ENCODE measurements around the gene IL2RA. TPM values are rescaled to one million over a fixed set of nuclear protein-coding genes. Genes with fewer than 3 reads are reported as not detected.

The IL2RA gene
- polyA plus RNA-seq, 1 donor from 2014 or later, result not detected

DNA sequence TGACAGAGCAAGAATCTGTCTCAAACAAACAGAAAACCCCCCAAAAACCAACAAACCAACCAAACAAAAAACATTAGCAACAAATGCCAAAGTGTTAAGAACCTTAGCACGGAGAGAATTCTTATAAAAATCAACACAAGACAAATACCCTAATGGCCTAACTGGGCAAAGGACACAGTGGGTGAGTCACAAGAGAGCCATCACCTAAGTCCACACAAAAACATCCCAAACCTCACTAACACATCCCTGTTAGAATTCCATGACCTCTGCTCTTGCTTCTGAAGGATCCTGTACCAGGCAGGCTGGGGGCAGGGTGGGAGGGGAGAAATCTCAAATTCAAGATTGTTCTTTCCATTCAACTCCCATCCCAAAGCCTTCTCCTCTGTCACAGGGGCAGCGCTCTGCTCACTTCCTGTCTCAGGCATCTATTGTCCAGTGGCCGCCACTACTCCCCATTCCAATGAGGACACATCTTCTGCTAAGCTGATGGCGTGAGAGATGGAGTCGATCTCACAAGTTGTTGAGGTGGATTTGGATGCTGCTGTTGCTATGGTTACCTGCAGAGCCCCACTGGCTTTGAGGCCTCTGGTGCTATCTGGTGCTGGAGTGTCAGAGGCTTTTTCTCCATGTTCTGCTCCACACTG lies 94.0 kb downstream of the IL2RA start:
- H2AFZ ChIP-seq (ENCODE audit: low read depth, low read length), result peak overlapping the region; percentile 37
- peak overlapping the region; percentile 47 for H3K9ac ChIP-seq (ENCODE audit: low read length)
- peak; percentile 9 for TF ChIP-seq POLR2AphosphoS5 (IDR thresholded peaks at IDR 0.05)
- TF ChIP-seq RAD21 (conservative IDR thresholded peaks at IDR 0.05), result no peak
- no peaks in the 10 kb centered on the region for H3K36me3 ChIP-seq (ENCODE audit: insufficient read depth, low read length)
- H3K9me3 ChIP-seq (ENCODE audit: low read length), result no peaks in the 10 kb centered on the region
- H3K27ac ChIP-seq (ENCODE audit: low read length), result no peak overlapping the region
- no peak overlapping the region for H3K4me2 ChIP-seq (ENCODE audit: low read length)
- H3K27me3 ChIP-seq (ENCODE audit: insufficient read depth, low read depth, low read length), result no peaks in the 10 kb centered on the region
- no peaks in the 10 kb centered on the region for H3K79me2 ChIP-seq (replicated peaks; ENCODE audit: insufficient read depth, low read length)
- no peaks in the 10 kb centered on the region for H3F3A ChIP-seq (ENCODE audit: insufficient read depth, low read length, poor library complexity, severe bottlenecking)
- H3K4me3 ChIP-seq (ENCODE audit: low read length), result peak overlapping the region; percentile 47
- no peaks in the 10 kb centered on the region for H4K20me1 ChIP-seq (ENCODE audit: insufficient read depth)
- H3K9me2 ChIP-seq (ENCODE audit: insufficient read depth, low read length), result no peaks in the 10 kb centered on the region

DNA sequence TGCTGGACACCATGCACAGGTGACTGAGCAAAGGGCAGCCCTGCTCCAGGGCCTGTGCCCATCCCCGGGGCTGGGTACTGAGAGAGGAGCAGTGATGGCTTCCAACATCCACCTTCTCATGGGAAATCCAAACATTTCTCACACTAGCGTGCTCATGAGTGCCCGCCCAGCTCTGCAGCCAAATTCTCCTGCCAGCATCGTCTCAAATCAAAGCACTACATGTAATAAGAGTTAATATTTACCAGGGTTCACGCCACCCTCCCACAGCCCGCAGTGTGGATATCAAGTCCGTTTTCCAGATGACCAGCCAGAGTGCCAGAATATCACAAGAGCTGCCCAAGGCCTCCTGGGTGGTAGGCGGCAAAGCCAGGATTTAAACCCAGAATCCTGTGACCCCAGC lies 96.9 kb downstream of the IL2RA start:
- H3K27me3 ChIP-seq (ENCODE audit: insufficient read depth, low read depth, low read length), result no peaks in the 10 kb centered on the region
- no peaks in the 10 kb centered on the region for H3K79me2 ChIP-seq (replicated peaks; ENCODE audit: insufficient read depth, low read length)
- no peak overlapping the region for H3K4me2 ChIP-seq (ENCODE audit: low read length)
- H3K4me3 ChIP-seq (ENCODE audit: low read length), result no peak overlapping the region
- no peak overlapping the region for H3K9ac ChIP-seq (ENCODE audit: low read length)
- H2AFZ ChIP-seq (ENCODE audit: low read depth, low read length), result no peak overlapping the region
- no peaks in the 10 kb centered on the region for H4K20me1 ChIP-seq (ENCODE audit: insufficient read depth)
- no peaks in the 10 kb centered on the region for H3K9me2 ChIP-seq (ENCODE audit: insufficient read depth, low read length)
- H3K27ac ChIP-seq (ENCODE audit: low read length), result no peak overlapping the region
- H3F3A ChIP-seq (ENCODE audit: insufficient read depth, low read length, poor library complexity, severe bottlenecking), result no peaks in the 10 kb centered on the region
- H3K9me3 ChIP-seq (ENCODE audit: low read length), result no peaks in the 10 kb centered on the region
- no peak for TF ChIP-seq POLR2AphosphoS5 (IDR thresholded peaks at IDR 0.05)
- H3K36me3 ChIP-seq (ENCODE audit: insufficient read depth, low read length), result no peaks in the 10 kb centered on the region

DNA sequence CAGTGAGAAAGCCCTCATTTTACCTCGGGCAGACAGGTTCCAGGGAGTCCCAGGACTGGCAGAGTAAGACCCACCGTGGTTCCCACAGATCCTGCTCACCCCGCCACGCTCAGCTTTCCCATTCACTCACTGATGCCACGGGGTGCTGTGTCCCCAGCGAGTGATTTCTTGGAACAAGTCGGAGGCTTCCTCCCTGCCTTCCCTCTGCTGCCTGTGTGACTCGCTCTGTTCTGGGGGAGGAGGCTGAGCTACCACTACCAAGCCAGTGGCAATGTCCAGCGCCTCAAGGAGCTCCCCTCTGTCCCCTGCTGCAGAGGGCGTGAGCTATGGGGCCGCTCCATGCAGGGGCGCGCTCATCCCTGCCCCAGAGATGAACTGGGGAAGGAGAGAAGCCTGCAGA lies 97.4 kb downstream of the IL2RA start:
- Histone ChIP-seq H3K36me3 (ENCODE audit: insufficient read depth, low read length) (no peaks in the 10 kb centered on the region), H3K27me3 (ENCODE audit: insufficient read depth, low read depth, low read length) (no peaks in the 10 kb centered on the region), H2AFZ (ENCODE audit: low read depth, low read length) (no peak overlapping the region), H3K4me2 (ENCODE audit: low read length) (no peak overlapping the region), H3K79me2 (replicated peaks; ENCODE audit: insufficient read depth, low read length) (no peaks in the 10 kb centered on the region), H3K9me2 (ENCODE audit: insufficient read depth, low read length) (no peaks in the 10 kb centered on the region), H3K9ac (ENCODE audit: low read length) (no peak overlapping the region), H4K20me1 (ENCODE audit: insufficient read depth) (no peaks in the 10 kb centered on the region), H3K4me3 (ENCODE audit: low read length) (no peak overlapping the region), H3F3A (ENCODE audit: insufficient read depth, low read length, poor library complexity, severe bottlenecking) (no peaks in the 10 kb centered on the region), H3K27ac (ENCODE audit: low read length) (no peak overlapping the region), H3K9me3 (ENCODE audit: low read length) (no peaks in the 10 kb centered on the region)
- no peak for TF ChIP-seq SMC3 (conservative IDR thresholded peaks at IDR 0.05; ENCODE audit: poor library complexity)
- TF ChIP-seq TAF1 (IDR thresholded peaks at IDR 0.05; ENCODE audit: low read depth), result no peak
- no peak for TF ChIP-seq EZH2 (IDR thresholded peaks at IDR 0.05; ENCODE audit: borderline replicate concordance, insufficient read depth, low read length, poor library complexity, severe bottlenecking)
- TF ChIP-seq, protein P1, sequence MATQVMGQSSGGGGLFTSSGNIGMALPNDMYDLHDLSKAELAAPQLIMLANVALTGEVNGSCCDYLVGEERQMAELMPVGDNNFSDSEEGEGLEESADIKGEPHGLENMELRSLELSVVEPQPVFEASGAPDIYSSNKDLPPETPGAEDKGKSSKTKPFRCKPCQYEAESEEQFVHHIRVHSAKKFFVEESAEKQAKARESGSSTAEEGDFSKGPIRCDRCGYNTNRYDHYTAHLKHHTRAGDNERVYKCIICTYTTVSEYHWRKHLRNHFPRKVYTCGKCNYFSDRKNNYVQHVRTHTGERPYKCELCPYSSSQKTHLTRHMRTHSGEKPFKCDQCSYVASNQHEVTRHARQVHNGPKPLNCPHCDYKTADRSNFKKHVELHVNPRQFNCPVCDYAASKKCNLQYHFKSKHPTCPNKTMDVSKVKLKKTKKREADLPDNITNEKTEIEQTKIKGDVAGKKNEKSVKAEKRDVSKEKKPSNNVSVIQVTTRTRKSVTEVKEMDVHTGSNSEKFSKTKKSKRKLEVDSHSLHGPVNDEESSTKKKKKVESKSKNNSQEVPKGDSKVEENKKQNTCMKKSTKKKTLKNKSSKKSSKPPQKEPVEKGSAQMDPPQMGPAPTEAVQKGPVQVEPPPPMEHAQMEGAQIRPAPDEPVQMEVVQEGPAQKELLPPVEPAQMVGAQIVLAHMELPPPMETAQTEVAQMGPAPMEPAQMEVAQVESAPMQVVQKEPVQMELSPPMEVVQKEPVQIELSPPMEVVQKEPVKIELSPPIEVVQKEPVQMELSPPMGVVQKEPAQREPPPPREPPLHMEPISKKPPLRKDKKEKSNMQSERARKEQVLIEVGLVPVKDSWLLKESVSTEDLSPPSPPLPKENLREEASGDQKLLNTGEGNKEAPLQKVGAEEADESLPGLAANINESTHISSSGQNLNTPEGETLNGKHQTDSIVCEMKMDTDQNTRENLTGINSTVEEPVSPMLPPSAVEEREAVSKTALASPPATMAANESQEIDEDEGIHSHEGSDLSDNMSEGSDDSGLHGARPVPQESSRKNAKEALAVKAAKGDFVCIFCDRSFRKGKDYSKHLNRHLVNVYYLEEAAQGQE (IDR thresholded peaks at IDR 0.05; ENCODE audit: borderline replicate concordance), result no peak
- no peak for TF ChIP-seq POLR2AphosphoS5 (IDR thresholded peaks at IDR 0.05)
- no peak for TF ChIP-seq MXI1 (conservative IDR thresholded peaks at IDR 0.05; ENCODE audit: poor library complexity, severe bottlenecking)
- TF ChIP-seq, protein P2, sequence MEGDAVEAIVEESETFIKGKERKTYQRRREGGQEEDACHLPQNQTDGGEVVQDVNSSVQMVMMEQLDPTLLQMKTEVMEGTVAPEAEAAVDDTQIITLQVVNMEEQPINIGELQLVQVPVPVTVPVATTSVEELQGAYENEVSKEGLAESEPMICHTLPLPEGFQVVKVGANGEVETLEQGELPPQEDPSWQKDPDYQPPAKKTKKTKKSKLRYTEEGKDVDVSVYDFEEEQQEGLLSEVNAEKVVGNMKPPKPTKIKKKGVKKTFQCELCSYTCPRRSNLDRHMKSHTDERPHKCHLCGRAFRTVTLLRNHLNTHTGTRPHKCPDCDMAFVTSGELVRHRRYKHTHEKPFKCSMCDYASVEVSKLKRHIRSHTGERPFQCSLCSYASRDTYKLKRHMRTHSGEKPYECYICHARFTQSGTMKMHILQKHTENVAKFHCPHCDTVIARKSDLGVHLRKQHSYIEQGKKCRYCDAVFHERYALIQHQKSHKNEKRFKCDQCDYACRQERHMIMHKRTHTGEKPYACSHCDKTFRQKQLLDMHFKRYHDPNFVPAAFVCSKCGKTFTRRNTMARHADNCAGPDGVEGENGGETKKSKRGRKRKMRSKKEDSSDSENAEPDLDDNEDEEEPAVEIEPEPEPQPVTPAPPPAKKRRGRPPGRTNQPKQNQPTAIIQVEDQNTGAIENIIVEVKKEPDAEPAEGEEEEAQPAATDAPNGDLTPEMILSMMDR (IDR thresholded peaks at IDR 0.05; ENCODE audit: poor library complexity, severe bottlenecking), result no peak
- TF ChIP-seq EP300 (conservative IDR thresholded peaks at IDR 0.05; ENCODE audit: poor library complexity, severe bottlenecking), result no peak
- TF ChIP-seq RAD21 (conservative IDR thresholded peaks at IDR 0.05), result no peak

All from neural cell (in vitro differentiated cells).